PC-9 (cell line): ENCODE measurements around the gene C9orf152. TPM values are rescaled to one million over a fixed set of nuclear protein-coding genes. Genes with fewer than 3 reads are reported as not detected.
A peak's percentile ranks its signal among the peaks of the same experiment; 100 is the strongest.

Experiments used
- BruUV-seq: library from RNA; stranded (reverse); fragments of 400-500 nt; replicated peaks from 2 replicates; lab custom pipeline; 2021; lab: Mats Ljungman, UMichigan
- CTCF ChIA-PET: fragments of 300-600 bp; sonication (Branson Sonifier 250); formaldehyde crosslinking; loops from one replicate; lab custom pipeline; 2022; ENCODE audit warnings: antibody characterized with exemption; lab: Charles Lee
- POLR2A ChIA-PET: fragments of 300-600 bp; sonication (Branson Sonifier 250); formaldehyde crosslinking; loops from one replicate; lab custom pipeline; 2022; ENCODE audit warnings: antibody characterized with exemption; ENCODE audit not compliant: unreplicated experiment; lab: Charles Lee
- DNase-seq, 2 experiments: peaks; one replicate each; pipeline versions ENCODE4 v3.0.0 to v3.0.0-alpha.2; 2015 to 2022; ENCODE audit warnings: mixed read lengths in 1 of 2
- H2AFZ ChIP-seq: fragments of 200-600 bp; sonication (generic); 2 replicates; pipeline ENCODE4 v1.8.1; 2017; ENCODE audit warnings: antibody characterized with exemption
- H3F3A ChIP-seq: fragments of 200-600 bp; sonication (generic); 2 replicates; pipeline ENCODE4 v1.8.1; 2017; ENCODE audit warnings: antibody characterized with exemption, mild to moderate bottlenecking, low read depth; ENCODE audit not compliant: insufficient read depth
- H3K27ac ChIP-seq: fragments of 200-600 bp; sonication (generic); 2 replicates; pipeline ENCODE4 v1.6.1; 2016; ENCODE audit warnings: mixed run types
- H3K27me3 ChIP-seq: fragments of 200-600 bp; sonication (generic); 2 replicates; pipeline ENCODE4 v1.6.1; 2016; ENCODE audit warnings: low read depth, mixed run types; ENCODE audit not compliant: insufficient read depth
- H3K36me3 ChIP-seq: fragments of 200-600 bp; sonication (generic); 2 replicates; pipeline ENCODE4 v1.6.1; 2016; ENCODE audit warnings: low read depth, mixed run types
- H3K4me1 ChIP-seq: fragments of 200-600 bp; sonication (generic); replicated peaks from 2 replicates; pipeline ENCODE4 v1.6.1; 2016; ENCODE audit warnings: mixed run types; ENCODE audit not compliant: insufficient read depth
- H3K4me2 ChIP-seq: fragments of 200-600 bp; sonication (generic); 2 replicates; pipeline ENCODE4 v1.6.1; 2017; ENCODE audit warnings: mixed run types
- H3K4me3 ChIP-seq: fragments of 200-600 bp; sonication (generic); 2 replicates; pipeline ENCODE4 v1.6.1; 2016; ENCODE audit warnings: mixed run types
- H3K79me2 ChIP-seq: fragments of 200-600 bp; sonication (generic); 2 replicates; pipeline ENCODE4 v1.6.1; 2017; ENCODE audit warnings: low read depth, mixed run types
- H3K9me2 ChIP-seq: fragments of 200-600 bp; sonication (generic); 2 replicates; pipeline ENCODE4 v1.8.1; 2017; ENCODE audit warnings: mild to moderate bottlenecking; ENCODE audit not compliant: insufficient read depth
- H3K9me3 ChIP-seq: fragments of 200-600 bp; sonication (generic); 2 replicates; pipeline ENCODE4 v1.8.1; 2016; ENCODE audit warnings: low read depth; ENCODE audit not compliant: insufficient read depth
- H4K20me1 ChIP-seq: fragments of 200-600 bp; sonication (generic); 2 replicates; pipeline ENCODE4 v1.8.1; 2017; ENCODE audit not compliant: insufficient read depth
- CTCF ChIP-seq: fragments of 200-600 bp; sonication (generic); conservative IDR thresholded peaks from 2 replicates; pipeline ENCODE4 v1.6.1; 2017; ENCODE audit warnings: mixed run types, antibody characterized with exemption, mild to moderate bottlenecking, moderate library complexity
- EZH2 ChIP-seq: fragments of 200-600 bp; sonication (generic); IDR thresholded peaks from 2 replicates; pipeline ENCODE4 v1.8.0; 2017; ENCODE audit warnings: antibody characterized with exemption, low read depth
- intact Hi-C: fragments of 100-400 bp; cut with micrococcal nuclease; formaldehyde crosslinking; loops from one replicate; pipeline ENCODE4 v1.10.0; 2022; ENCODE audit not compliant: unreplicated experiment
- total RNA-seq: library from RNA; stranded (reverse); gene quantifications from 2 replicates; pipeline ENCODE4 v1.2.3, GENCODE V29; 2021

The C9orf152 gene
- total RNA-seq, 1 experiment from 2014 or later: 0.74 TPM

- Histone ChIP-seq H3K36me3 (peaks cover 23% of the 10 kb centered on the region), H3K9me2 (no peaks in the 10 kb centered on the region), H3K4me1 (peaks cover 49% of the 10 kb centered on the region), H3K9me3 (no peaks in the 10 kb centered on the region), H2AFZ (peak within 1 kb of the TSS; percentile 61), H4K20me1 (peaks cover 38% of the 10 kb centered on the region), H3K27ac (peak within 1 kb of the TSS; percentile 99), H3K4me3 (peak within 1 kb of the TSS; percentile 79), H3K4me2 (peak within 1 kb of the TSS; percentile 91), H3K27me3 (no peaks in the 10 kb centered on the region), H3F3A (peaks cover 37% of the 10 kb centered on the region), H3K79me2 (peaks cover 70% of the 10 kb centered on the region)
- DNase-seq: peak; percentile 92 to 100
- POLR2A ChIA-PET: interaction anchor here (0.5 to 1.4 kb wide), 20 partner anchors 14 to 701 kb away, joined by 3 to 67 read pairs (median 4); partner anchors contain the start of gene C9orf152
- CTCF ChIA-PET: interaction anchor here (0.6 to 0.7 kb wide), 4 partner anchors 50 to 367 kb away, joined by 4 to 17 read pairs (median 9); no protein-coding TSS in a partner anchor
- no TSS peak for BruUV-seq
- no peak for TF ChIP-seq CTCF
- no peak for TF ChIP-seq EZH2
- intact Hi-C loops: loop anchor here (1.0 to 5.0 kb wide), 8 partner anchors 22 to 488 kb away; no protein-coding TSS in a partner anchor
These were observed 48.6 kb upstream of the C9orf152 start, which contains the start of gene TXN for GRCh38 chr9:110256380-110257096. Gene TXN, minus strand, starts transcription at chr9:110256507. Its CDS starts 72 bp downstream, at chr9:110256435.

GRCh38 chr9:110255463-110256379 is 47.8 kb upstream of the C9orf152 start:
- Histone ChIP-seq H3K4me2 (peak overlapping the region; percentile 91), H3K4me3 (peak overlapping the region; percentile 79), H3K9me2 (no peaks in the 10 kb centered on the region), H3K79me2 (peaks cover 78% of the 10 kb centered on the region), H3K36me3 (peaks cover 28% of the 10 kb centered on the region), H2AFZ (peak overlapping the region; percentile 61), H3K9me3 (no peaks in the 10 kb centered on the region), H3K27ac (peak overlapping the region; percentile 99), H4K20me1 (peaks cover 46% of the 10 kb centered on the region), H3K27me3 (no peaks in the 10 kb centered on the region), H3F3A (peaks cover 42% of the 10 kb centered on the region), H3K4me1 (peaks cover 57% of the 10 kb centered on the region)
- DNase-seq: peak; percentile 77
- ChIA-PET POLR2A (interaction anchor here (0.5 to 1.4 kb wide), 13 partner anchors 22 to 700 kb away, joined by 3 to 67 read pairs (median 6); no protein-coding TSS in a partner anchor), CTCF (interaction anchor here (0.6 to 0.7 kb wide), 2 partner anchors 49 to 194 kb away, joined by 9 to 17 read pairs; no protein-coding TSS in a partner anchor)
- no TSS peak for BruUV-seq
- TF ChIP-seq CTCF: no peak
- no peak for TF ChIP-seq EZH2
- intact Hi-C loops: loop anchor here (1.0 to 5.0 kb wide), 8 partner anchors 23 to 489 kb away; no protein-coding TSS in a partner anchor

- Histone ChIP-seq H3F3A (peaks cover 49% of the 10 kb centered on the region), H3K79me2 (peaks cover 85% of the 10 kb centered on the region), H3K9me3 (no peaks in the 10 kb centered on the region), H3K27ac (peak overlapping the region; percentile 99), H4K20me1 (peaks cover 53% of the 10 kb centered on the region), H2AFZ (no peak overlapping the region), H3K4me3 (peak overlapping the region; percentile 79), H3K4me1 (peaks cover 63% of the 10 kb centered on the region), H3K36me3 (peaks cover 35% of the 10 kb centered on the region), H3K9me2 (no peaks in the 10 kb centered on the region), H3K27me3 (no peaks in the 10 kb centered on the region), H3K4me2 (peak overlapping the region; percentile 91)
- no peak for DNase-seq
- intact Hi-C loops: loop anchor here (5.0 kb wide), 2 partner anchors 63 to 347 kb away; no protein-coding TSS in a partner anchor
- POLR2A ChIA-PET: no interaction called here
- no TSS peak for BruUV-seq
- TF ChIP-seq CTCF (no peak), EZH2 (no peak)
- CTCF ChIA-PET: no interaction called here
These were observed 47.1 kb upstream of the C9orf152 start for GRCh38 chr9:110255034-110255462.
